Endothelial cell of umbilical vein (primary cell): ENCODE measurements around the gene NOSIP. TPM values are rescaled to one million over a fixed set of nuclear protein-coding genes. Genes with fewer than 3 reads are reported as not detected.

Experiments used
- BruUV-seq: library from RNA; stranded (reverse); fragments of 400-500 nt; replicated peaks from 2 replicates; lab custom pipeline; 2021; lab: Mats Ljungman, UMichigan
- CTCF ChIA-PET: fragments of 300-600, 350-600 bp; sonication (Branson Sonifier 250); formaldehyde crosslinking; loops from one replicate; lab custom pipeline; 2021; ENCODE audit warnings: antibody characterized with exemption, inconsistent platforms; lab: Charles Lee
- POLR2A ChIA-PET: fragments of 300-600, 350-600 bp; sonication (Branson Sonifier 250); formaldehyde crosslinking; loops from one replicate; lab custom pipeline; 2021; ENCODE audit warnings: antibody characterized with exemption, inconsistent platforms; lab: Charles Lee
- DNase-seq: peaks from one replicate; pipeline ENCODE4 v3.0.0-alpha.2; 2011; ENCODE audit warnings: low read depth, low spot score
- FAIRE-seq: peaks from 2 replicates; lab custom pipeline; 2011; peaks lifted over from hg19 to GRCh38; lab: Jason Lieb, UNC
- H2AFZ ChIP-seq: 2 replicates; pipeline ENCODE4 v1.6.0; 2012; ENCODE audit warnings: low read depth, low read length, control low read depth, inconsistent platforms
- H3K27ac ChIP-seq: 2 replicates; pipeline ENCODE4 v1.5.1; 2011; ENCODE audit warnings: low read depth, mild to moderate bottlenecking, control low read depth, low read length, moderate library complexity; ENCODE audit not compliant: insufficient read depth
- H3K27me3 ChIP-seq, 2 experiments: 2 replicates each; pipeline versions ENCODE4 v1.6.0 to v1.6.1; 2011; ENCODE audit warnings: low read length in 2 of 2, mixed read lengths in 1 of 2; ENCODE audit not compliant: control insufficient read depth in 2 of 2, insufficient read depth in 2 of 2
- H3K36me3 ChIP-seq, 2 experiments: 2 replicates in 1 of 2; 3 replicates in 1 of 2; pipeline ENCODE4 v1.5.1; 2011; ENCODE audit warnings: low read length in 2 of 2, mild to moderate bottlenecking in 1 of 2, moderate library complexity in 1 of 2; ENCODE audit not compliant: control insufficient read depth in 2 of 2, insufficient read depth in 2 of 2; ENCODE audit errors: extremely low read depth in 1 of 2
- H3K4me1 ChIP-seq: 3 replicates; pipeline ENCODE4 v1.5.1; 2011; ENCODE audit warnings: mild to moderate bottlenecking, low read length; ENCODE audit not compliant: control insufficient read depth, insufficient read depth; ENCODE audit errors: extremely low read depth
- H3K4me2 ChIP-seq: 2 replicates; pipeline ENCODE4 v1.6.1; 2011; ENCODE audit warnings: low read length, control low read depth, mixed read lengths; ENCODE audit not compliant: insufficient read depth
- H3K4me3 ChIP-seq, 3 experiments: fragments of 200-600 bp in 1 of 3; sonication (generic), shearing (Covaris generic) in 1 of 3; replicated peaks in 1 of 3; 2 replicates each; pipeline ENCODE4 v1.5.1; 2011 to 2016; ENCODE audit warnings: control low read depth in 3 of 3, low read length in 3 of 3, mild to moderate bottlenecking in 2 of 3, inconsistent platforms in 1 of 3, low read depth in 1 of 3, moderate library complexity in 1 of 3; ENCODE audit not compliant: insufficient read depth in 1 of 3
- H3K79me2 ChIP-seq: 2 replicates; pipeline ENCODE4 v1.6.0; 2012; ENCODE audit warnings: low read length, inconsistent platforms; ENCODE audit not compliant: control insufficient read depth, insufficient read depth
- H3K9ac ChIP-seq: replicated peaks from 2 replicates; pipeline ENCODE3; 2011; ENCODE audit warnings: low read length, control low read depth; ENCODE audit not compliant: insufficient read depth; ENCODE audit errors: extremely low read depth
- H3K9me1 ChIP-seq: replicated peaks from 3 replicates; pipeline ENCODE4 v1.6.0; 2011; ENCODE audit warnings: mild to moderate bottlenecking, low read length; ENCODE audit not compliant: control insufficient read depth, insufficient read depth; ENCODE audit errors: extremely low read depth
- H3K9me3 ChIP-seq: replicated peaks from 2 replicates; pipeline ENCODE4 v1.5.1; 2012; ENCODE audit warnings: low read length, inconsistent platforms; ENCODE audit not compliant: control insufficient read depth, insufficient read depth
- H4K20me1 ChIP-seq: replicated peaks from 2 replicates; pipeline ENCODE3; 2011; ENCODE audit warnings: mild to moderate bottlenecking, low read length; ENCODE audit not compliant: control insufficient read depth, insufficient read depth; ENCODE audit errors: extremely low read depth
- EZH2 ChIP-seq: IDR thresholded peaks from 2 replicates; pipeline ENCODE4 v1.6.1; 2012; ENCODE audit warnings: borderline replicate concordance, low read depth, mild to moderate bottlenecking, moderate library complexity, low read length, inconsistent platforms; ENCODE audit not compliant: severe bottlenecking
- FOS ChIP-seq: IDR thresholded peaks from 2 replicates; pipeline ENCODE4 v1.6.1; 2011; ENCODE audit warnings: mild to moderate bottlenecking, low read length, moderate library complexity, borderline replicate concordance; ENCODE audit not compliant: insufficient read depth
- GATA2 ChIP-seq: IDR thresholded peaks from 2 replicates; pipeline ENCODE4 v1.7.0; 2011; ENCODE audit warnings: low read depth, mild to moderate bottlenecking, moderate library complexity, mixed read lengths, low read length; ENCODE audit not compliant: insufficient read length, insufficient read depth
- JUN ChIP-seq: IDR thresholded peaks from 2 replicates; pipeline ENCODE4 v1.6.1; 2011; ENCODE audit warnings: borderline replicate concordance, low read depth; ENCODE audit not compliant: insufficient read length, insufficient read depth
- MYC ChIP-seq: IDR thresholded peaks from one replicate; pipeline ENCODE4 v1.6.1; 2011; ENCODE audit warnings: mild to moderate bottlenecking, low read depth, low read length
- POLR2A ChIP-seq: IDR thresholded peaks from 2 replicates; pipeline ENCODE4 v1.6.1; 2012; ENCODE audit warnings: low read depth, mild to moderate bottlenecking, control low read depth, low read length
- POLR2AphosphoS5 ChIP-seq: IDR thresholded peaks from 2 replicates; pipeline ENCODE4 v1.6.1; 2012; ENCODE audit warnings: low read depth, mild to moderate bottlenecking, control low read depth, low read length, moderate library complexity; ENCODE audit not compliant: insufficient read depth
- dilution Hi-C: fragments of 300-500 bp; cut with MboI; formaldehyde crosslinking; loops from one replicate; pipeline ENCODE4 v1.15.0; 2019; ENCODE audit warnings: low sequenced_read_pairs; ENCODE audit not compliant: extremely low pct_ligation_motif_present
- intact Hi-C: fragments of 100-400 bp; cut with micrococcal nuclease; formaldehyde crosslinking; loops from one replicate; pipeline ENCODE4 v1.10.0; 2022
- polyA plus RNA-seq, 4 experiments: library from polyadenylated mRNA; depleted of rRNA in 3 of 4; stranded (reverse) in 3 of 4; unstranded in 1 of 4; fragments of >200 nt; gene quantifications; 2 replicates each; pipeline versions ENCODE4 v1.2.1 to v1.2.3, GENCODE V29; 2011 to 2012; ENCODE audit warnings: missing spikeins in 1 of 4
- total RNA-seq: library from RNA; stranded (reverse); gene quantifications from 2 replicates; pipeline ENCODE4 v1.2.3, GENCODE V29; 2021
- TF ChIP-seq, protein P1 (sequence below): IDR thresholded peaks from 2 replicates; pipeline ENCODE4 v1.6.1; 2011; ENCODE audit not compliant: insufficient read depth, insufficient read length
- TF ChIP-seq, protein P2 (sequence below), 2 donors: IDR thresholded peaks; 1 replicate in 1 of 2; 2 replicates in 1 of 2; pipeline ENCODE4 v1.5.1; 2011; ENCODE audit warnings: low read length in 2 of 2, mild to moderate bottlenecking in 2 of 2, moderate library complexity in 2 of 2, control low read depth in 1 of 2, inconsistent platforms in 1 of 2, low read depth in 1 of 2; ENCODE audit not compliant: insufficient read depth in 1 of 2; ENCODE audit errors: extremely low read depth in 1 of 2

Gene NOSIP
- total and polyA plus RNA-seq, 2 donors (not counting 3 experiments of a cell fraction or from before 2014, with no cell fraction given): 77.5 to 128 TPM

DNA sequence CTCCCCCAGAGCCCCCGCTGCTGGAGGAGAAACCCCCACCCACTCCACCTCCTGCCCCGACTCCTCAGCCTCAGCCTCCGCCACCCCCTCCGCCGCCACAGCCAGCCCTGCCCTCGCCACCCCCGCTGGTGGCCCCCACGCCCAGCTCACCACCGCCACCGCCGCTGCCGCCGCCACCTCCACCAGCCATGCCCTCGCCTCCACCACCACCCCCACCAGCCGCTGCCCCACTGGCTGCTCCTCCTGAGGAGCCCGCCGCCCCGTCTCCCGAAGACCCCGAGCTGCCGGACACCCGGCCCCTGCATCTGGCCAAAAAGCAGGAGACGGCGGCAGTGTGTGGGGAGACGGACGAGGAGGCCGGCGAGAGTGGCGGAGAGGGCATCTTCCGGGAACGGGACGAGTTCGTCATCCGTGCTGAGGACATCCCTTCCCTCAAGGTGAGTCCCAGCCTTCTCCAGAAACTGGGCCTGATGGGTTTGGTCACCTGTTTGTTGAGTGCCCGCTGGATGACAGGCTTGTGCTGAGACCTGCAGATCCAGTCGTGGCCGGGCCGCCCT is 21.2 kb upstream of the NOSIP start:
- no peaks in the 10 kb centered on the region for H3K27me3 ChIP-seq
- no peak overlapping the region for H2AFZ ChIP-seq
- H3K4me2 ChIP-seq: no peak overlapping the region
- H3K9me3 ChIP-seq: no peaks in the 10 kb centered on the region
- no peak overlapping the region for H3K9ac ChIP-seq
- peaks cover 39% of the 10 kb centered on the region for H3K79me2 ChIP-seq
- dilution Hi-C loops (no loop called here), intact Hi-C loops (no loop called here)
- no peak for TF ChIP-seq GATA2
- TF ChIP-seq MYC: no peak
- TF ChIP-seq, protein P1, sequence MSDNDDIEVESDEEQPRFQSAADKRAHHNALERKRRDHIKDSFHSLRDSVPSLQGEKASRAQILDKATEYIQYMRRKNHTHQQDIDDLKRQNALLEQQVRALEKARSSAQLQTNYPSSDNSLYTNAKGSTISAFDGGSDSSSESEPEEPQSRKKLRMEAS: no peak
- TF ChIP-seq EZH2: no peak
- no peak for TF ChIP-seq FOS
- TF ChIP-seq, protein P2, sequence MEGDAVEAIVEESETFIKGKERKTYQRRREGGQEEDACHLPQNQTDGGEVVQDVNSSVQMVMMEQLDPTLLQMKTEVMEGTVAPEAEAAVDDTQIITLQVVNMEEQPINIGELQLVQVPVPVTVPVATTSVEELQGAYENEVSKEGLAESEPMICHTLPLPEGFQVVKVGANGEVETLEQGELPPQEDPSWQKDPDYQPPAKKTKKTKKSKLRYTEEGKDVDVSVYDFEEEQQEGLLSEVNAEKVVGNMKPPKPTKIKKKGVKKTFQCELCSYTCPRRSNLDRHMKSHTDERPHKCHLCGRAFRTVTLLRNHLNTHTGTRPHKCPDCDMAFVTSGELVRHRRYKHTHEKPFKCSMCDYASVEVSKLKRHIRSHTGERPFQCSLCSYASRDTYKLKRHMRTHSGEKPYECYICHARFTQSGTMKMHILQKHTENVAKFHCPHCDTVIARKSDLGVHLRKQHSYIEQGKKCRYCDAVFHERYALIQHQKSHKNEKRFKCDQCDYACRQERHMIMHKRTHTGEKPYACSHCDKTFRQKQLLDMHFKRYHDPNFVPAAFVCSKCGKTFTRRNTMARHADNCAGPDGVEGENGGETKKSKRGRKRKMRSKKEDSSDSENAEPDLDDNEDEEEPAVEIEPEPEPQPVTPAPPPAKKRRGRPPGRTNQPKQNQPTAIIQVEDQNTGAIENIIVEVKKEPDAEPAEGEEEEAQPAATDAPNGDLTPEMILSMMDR (IDR thresholded peaks at IDR 0.05; ENCODE audit: extremely low read depth in 1 of 2, insufficient read depth in 1 of 2, low read depth in 1 of 2, low read length in 2 of 2): no peak
- no peak for TF ChIP-seq POLR2A
- no peak for TF ChIP-seq POLR2AphosphoS5
- TF ChIP-seq JUN: no peak
- ChIA-PET CTCF (no interaction called here), POLR2A (no interaction called here)
- no TSS peak for BruUV-seq
- no peaks in the 10 kb centered on the region for H3K9me1 ChIP-seq
- no peak overlapping the region for H3K4me3 ChIP-seq
- no peaks in the 10 kb centered on the region for H3K4me1 ChIP-seq
- peaks cover 10 to 44% of the 10 kb centered on the region in 2 experiments for H3K36me3 ChIP-seq
- no peak for FAIRE-seq
- no peak overlapping the region for H3K27ac ChIP-seq
- no peaks in the 10 kb centered on the region for H4K20me1 ChIP-seq
- DNase-seq: no peak
